Neural progenitor cell (in vitro differentiated cells): Measurements from ENCODE around the gene CTNNA1.

Source experiments
- EZH2 ChIP-seq: fragments of 200-600 bp; sonication (generic); IDR thresholded peaks from 2 replicates; pipeline ENCODE4 v1.6.1; 2017; ENCODE audit warnings: antibody characterized with exemption, mild to moderate bottlenecking, moderate library complexity
- TF ChIP-seq, protein P1 (sequence below): fragments of 200-600 bp; sonication (generic); IDR thresholded peaks from 2 replicates; pipeline ENCODE4 v1.5.1; 2017; ENCODE audit warnings: antibody characterized with exemption, mild to moderate bottlenecking

DNA sequence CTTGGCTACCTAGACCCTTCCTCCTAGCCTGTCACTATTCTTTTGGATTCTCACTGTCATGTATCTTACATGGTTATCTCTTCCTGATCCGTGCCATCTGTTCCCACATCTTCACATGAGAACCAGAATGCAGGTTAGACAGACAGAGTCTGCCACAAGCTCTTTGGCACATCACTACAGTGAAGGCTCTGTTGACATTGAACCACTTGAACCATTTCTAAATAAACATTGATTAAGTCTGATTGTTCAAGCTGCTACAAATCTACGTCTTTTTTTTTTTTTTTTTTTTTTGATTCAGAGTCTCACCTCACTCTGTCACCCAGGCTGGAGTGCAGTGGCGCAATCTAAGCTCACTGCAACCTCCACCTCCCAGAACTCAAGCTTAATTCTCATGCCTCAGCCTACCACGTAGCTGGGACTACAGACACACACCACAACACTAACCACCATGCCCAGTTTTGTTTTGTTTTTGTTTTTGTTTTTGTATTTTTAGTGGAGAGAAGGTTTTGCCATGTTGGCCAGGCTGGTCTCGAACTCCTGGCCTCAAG, 207.0 kb downstream of the CTNNA1 start:
- no peak for TF ChIP-seq EZH2
- TF ChIP-seq, protein P1, sequence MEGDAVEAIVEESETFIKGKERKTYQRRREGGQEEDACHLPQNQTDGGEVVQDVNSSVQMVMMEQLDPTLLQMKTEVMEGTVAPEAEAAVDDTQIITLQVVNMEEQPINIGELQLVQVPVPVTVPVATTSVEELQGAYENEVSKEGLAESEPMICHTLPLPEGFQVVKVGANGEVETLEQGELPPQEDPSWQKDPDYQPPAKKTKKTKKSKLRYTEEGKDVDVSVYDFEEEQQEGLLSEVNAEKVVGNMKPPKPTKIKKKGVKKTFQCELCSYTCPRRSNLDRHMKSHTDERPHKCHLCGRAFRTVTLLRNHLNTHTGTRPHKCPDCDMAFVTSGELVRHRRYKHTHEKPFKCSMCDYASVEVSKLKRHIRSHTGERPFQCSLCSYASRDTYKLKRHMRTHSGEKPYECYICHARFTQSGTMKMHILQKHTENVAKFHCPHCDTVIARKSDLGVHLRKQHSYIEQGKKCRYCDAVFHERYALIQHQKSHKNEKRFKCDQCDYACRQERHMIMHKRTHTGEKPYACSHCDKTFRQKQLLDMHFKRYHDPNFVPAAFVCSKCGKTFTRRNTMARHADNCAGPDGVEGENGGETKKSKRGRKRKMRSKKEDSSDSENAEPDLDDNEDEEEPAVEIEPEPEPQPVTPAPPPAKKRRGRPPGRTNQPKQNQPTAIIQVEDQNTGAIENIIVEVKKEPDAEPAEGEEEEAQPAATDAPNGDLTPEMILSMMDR = no peak
